OCI-LY7 (cell line): ENCODE results near the gene USH1C.

Experiments
- CTCF ChIP-seq: fragments of 200-600 bp; sonication (generic); conservative IDR thresholded peaks from 2 replicates; pipeline ENCODE4 v1.5.1; 2014; ENCODE audit warnings: mild to moderate bottlenecking, antibody characterized with exemption, low read length, moderate library complexity, mixed read lengths
- EZH2phosphoT487 ChIP-seq: fragments of 200-600 bp; sonication (generic); IDR thresholded peaks from 2 replicates; pipeline ENCODE4 v1.6.1; 2018; ENCODE audit warnings: low read depth, borderline replicate concordance, mild to moderate bottlenecking, mixed run types, antibody characterized with exemption, low read length, moderate library complexity, mixed read lengths

- TF ChIP-seq CTCF (no peak), EZH2phosphoT487 (no peak)
Observed at GRCh38 chr11:17479284-17480214, 64.7 kb downstream of the USH1C start.
